Activated CD4-positive, alpha-beta T cell treated with anti-CD3 and anti-CD28 coated beads, Interleukin-2, amount 50 U/mL, for 24 hours (primary cell): ENCODE measurements around the gene GREM2.

Experiments used
- DNase-seq, 2 donors: peaks; one replicate each; pipeline ENCODE4 v3.0.0-alpha.2; 2020; ENCODE audit warnings: low read depth in 1 of 2, low spot score in 1 of 2

Gene GREM2

DNA sequence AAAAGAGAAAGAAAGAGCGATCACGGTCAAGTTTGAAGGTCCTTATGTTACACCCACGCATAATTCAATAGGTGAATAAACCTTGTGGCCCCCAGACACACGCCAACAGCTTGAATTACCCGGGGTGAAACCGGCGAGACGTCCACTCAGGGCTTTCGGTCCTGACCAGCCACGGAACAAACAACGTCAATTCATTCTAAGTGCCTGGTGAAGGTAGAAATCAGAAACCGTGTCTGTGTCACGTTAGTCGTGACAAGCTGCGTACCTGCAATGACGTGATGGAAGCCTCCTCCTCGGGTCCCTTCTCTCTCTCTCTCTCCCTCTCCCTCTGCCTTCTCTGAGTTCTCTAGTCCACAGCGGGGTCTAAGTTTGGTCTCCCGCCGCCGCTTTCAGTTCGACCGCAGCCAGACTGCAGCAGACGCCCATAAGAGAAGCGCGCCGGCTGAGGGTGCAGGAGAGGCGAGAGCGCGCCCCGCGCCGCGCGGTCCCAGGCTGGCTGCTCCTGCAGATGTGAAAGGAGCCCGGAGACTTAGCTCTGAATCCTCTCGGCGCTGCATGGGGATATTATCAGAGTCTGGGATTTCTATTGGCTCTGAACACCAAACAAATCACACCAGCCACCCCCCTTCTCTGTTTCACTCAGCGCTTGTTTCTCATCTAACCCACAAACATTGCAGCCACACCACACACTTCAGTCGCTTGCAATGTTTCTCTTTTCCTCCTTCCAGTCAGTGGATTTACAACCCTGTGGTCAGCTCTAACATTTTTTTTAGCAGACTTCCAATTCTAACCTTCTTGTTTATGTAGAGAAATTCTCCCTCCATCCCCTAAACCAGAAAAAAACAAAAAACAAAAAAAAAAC is at the start of gene GREM2:
GREM2 (minus strand) TSS at position 537 of the 862 bp plus-strand sequence. CDS start 118,680 bp downstream, outside the sequence.
- peak in 1 of 2 donors; percentile 4 for DNase-seq

DNA sequence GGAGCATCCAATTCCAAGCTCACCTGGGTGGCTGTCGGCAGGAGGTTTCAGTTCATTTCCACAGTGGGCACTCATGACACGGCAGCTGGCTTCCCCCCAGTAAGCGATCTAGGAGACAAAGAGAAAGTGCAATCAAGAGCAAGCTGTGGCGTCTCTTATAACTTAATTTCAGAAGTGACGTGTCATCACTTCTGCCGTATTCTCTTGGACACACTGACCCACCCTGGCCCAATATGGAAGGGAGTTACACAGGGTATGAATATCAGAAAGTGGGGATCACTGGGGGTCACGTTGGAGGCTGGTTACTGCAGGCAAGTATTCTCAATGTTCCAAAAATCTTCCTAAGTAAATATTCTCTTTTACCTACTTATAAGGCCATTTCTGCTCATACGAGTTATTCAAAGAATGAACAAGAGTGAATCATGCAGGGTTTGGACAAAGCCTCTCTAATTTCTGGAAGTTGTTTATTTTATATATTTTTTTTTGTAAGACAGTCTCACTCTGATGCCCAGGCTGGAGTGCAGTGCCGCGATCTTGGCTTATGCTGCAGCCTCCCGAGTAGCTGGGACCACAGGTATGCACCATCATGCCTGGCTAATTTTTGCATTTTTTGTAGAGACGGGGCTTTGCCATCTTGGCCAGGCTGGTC is 46.5 kb upstream of the GREM2 start:
- no peak for DNase-seq

DNA sequence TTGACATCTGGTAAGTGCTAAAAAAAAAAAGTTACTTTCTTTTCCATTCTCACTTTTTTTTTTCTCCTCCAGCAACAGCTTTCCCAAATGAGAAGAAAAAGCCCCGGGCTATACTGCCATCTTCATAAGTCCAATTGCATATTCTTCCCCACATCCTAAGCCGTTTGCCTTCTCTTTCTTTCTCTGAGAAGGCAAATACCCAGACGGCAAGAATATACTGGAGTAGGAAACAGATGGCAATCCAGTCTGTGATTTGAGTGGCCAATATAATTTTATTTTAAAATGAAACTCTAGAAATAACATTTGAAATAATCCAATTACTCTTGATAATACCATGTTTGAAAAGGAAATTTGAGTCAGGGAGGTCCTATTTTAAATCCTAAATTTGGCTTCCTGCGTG is 44.6 kb upstream of the GREM2 start:
- DNase-seq = no peak

DNA sequence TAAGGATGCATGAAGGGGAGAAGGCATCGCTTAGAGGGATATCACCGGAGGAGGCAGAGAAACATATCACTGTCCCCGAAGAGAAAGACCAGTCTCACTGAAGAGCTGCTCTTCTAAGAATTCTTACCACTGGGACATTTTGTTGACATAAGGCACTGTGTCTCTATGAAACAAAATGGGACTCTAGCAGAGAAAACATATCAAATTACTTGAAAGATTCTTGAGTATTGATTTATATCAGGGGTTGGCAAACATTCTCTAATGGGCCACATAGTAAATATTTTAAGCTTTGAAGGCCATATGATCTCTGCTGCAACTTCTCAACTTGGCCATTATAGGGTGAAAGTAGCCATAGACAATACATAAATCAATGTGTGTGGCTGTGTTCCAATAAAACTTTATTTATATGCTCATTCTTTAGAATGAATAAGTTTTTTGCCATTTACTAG is 41.0 kb upstream of the GREM2 start:
- DNase-seq = no peak

DNA sequence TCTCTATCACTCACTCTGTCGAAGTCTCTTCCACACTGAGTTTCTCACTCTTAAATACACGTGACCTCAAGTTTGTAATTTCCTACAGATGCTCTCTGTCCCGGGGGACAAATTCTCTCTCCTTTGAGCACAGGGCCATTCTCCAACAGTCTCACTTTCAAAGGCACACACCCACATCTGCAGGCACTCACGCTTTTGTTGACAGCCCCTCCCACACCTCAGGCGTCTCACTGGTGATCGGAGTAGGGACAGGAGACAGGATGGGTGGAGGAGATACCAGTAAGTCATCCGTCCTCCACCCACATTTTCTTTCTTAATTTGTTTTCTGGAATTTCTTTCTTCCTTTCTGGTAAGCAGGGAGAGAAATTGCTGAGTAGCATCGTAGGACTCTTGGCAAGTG is 40.6 kb upstream of the GREM2 start:
- DNase-seq = no peak

DNA sequence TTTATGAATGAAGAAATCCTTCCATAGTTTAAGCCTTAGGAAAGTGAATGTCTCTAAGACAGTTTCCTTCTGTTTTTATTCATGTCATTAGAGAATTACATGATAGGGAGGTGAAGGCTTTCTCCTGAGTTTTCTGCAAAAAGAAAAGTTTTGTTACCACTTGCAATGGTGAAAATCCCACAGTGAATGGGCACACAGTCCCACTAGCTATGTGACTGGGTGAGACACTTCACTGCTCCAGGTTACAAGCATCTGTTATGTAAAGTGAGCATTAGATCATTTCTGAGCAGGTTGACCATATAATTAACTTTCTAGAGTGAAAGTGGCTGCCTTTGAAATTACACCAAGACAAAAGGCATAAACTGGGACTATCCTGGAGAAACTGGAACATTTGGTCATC is 38.9 kb upstream of the GREM2 start:
- DNase-seq = no peak

DNA sequence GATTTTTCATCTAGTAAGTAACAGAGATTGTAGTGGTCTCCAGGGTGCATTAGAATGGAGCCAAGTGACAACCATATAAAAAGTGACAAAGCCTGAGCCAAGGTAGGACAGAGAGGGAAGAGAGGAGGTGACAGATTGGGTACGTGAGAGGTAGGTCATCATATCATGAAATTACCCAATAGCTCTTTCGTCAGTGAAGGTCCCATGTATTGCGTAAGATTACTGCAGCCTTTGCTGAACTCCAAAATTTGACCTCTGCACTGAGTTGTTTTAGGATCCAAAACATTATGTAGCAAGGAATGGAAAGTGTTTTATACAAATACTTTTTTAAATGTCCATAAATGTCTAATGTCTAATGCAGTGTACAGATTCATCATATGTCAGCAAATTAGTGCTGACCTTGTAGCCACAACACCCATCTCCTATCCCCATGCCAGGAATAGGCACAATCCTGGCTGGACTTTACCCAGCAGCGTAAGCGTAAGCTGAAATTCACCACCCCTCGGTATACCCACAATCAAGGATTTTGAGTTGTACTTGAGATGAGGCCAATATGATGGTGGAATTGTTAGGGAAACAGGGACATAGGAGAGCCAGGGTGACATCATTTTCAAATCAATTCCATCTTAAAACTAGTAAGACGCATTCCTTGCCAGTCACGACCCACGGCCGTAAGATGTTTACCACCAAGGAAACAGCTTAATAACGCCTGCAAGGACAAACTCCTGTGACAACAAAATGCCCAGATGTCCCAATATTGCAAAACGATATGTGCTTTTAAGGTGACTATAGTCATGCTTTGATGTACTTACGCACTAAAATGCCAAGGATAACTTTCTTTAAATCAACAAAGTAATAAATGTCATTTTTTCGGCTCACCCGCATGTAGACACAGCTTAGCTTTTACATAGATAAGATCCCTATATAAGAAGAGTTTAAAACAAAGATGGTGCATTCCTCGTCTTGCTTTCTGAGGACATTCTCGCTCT is 38.1 kb upstream of the GREM2 start:
- DNase-seq = no peak

DNA sequence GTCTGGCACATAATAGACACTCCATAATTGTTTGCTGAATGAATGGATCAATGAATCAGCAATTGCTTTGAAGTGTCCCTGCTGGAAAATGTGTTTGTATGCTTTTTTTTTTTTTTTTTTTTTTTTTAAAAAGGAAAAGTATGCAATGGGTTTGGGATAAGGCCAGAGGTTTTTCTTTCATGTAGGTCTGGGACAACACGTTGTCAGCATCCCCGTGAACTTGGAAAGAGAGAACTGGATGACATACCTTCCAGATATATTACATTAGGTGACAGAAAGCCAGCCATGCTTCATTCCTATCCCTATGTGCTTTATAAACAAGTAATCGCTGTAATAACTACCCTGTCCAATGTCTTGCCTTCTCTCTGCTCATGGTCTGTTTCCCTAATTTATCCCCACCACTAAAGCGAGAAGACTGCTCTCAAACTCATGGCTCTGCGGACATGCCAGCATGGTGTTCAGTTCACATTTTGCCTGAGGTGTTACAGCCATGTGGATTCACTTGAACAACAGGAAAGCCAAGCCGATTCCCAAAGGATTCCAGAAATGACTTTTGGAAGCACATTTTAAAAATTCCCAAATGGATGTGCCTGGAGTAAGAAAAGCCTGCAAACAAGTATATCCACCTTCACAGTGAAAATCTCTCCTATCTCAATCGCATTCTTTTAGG is 34.8 kb upstream of the GREM2 start:
- DNase-seq = no peak

DNA sequence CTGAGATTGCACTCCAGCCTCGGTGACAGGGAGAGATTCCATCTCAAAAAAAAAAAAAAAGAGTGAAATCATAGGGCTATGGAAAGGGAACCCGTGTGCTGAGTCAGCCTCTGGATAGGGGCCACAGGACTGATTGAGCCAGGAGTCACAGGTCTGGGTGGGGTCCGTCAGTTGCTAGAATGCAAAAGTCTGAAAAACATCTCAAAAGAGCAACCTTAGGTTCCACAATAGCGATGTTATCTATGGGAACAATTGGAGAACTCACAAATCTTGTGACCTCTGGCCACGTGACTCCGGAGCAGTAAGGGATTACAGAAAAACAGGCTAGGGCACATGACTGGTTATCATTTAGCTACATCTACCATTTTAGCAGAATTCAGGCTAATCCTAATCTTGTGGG is 32.8 kb upstream of the GREM2 start:
- DNase-seq = no peak

DNA sequence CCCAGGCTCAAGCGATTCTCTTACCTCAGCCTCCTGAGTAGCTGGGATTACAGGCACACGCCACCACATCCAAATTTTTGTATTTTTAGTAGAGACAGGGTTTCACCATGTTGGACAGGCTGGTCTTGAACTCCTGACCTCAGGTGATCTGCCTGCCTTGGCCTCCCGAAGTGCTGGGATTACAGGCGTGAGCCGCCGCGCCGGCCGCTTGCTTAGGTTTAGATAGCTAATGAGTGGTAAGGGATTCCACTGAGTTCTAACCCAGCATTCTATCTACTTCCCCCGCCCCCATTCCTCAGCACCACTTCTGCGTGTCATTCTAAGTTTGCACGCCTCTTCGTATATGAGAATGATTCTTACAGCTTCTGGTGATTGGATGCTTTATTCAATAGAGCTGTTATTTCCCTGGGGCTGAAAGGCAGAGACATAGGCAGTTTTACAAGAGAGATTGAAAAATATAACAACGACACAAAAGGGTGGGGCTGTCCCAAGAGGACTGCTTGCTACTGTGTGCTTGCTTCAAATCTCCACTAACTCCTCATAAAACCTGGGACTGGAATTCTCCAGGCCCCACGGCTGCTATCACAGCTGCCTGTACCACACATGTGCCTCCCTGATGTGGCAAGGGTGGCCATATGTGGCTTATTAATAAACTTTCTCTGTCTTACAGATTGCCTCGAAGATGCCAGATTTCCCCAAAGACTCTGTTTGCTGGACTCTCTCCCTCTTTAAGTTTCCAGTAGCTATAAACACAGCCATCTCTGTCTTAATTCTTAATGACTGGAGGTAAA is 23.7 kb upstream of the GREM2 start:
- no peak for DNase-seq

DNA sequence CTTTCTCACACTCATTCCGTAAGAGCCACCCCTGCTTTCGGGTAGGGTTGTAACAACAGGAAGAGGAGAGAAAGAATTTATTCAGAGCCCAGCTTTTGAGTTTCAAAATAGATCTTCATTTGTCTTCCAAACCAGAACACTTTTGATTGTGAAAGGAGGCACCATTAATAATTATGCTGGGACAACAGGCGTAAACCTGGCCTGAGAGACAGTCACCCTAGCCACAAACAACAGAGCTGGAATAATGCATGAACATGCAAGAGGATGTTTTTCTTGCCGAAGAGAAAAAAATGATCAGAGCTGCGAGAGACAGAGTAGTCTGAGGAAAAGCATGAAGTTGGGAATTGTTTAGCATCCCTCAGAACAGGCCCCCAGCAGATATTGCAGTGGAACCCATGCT is 18.5 kb upstream of the GREM2 start:
- no peak for DNase-seq

DNA sequence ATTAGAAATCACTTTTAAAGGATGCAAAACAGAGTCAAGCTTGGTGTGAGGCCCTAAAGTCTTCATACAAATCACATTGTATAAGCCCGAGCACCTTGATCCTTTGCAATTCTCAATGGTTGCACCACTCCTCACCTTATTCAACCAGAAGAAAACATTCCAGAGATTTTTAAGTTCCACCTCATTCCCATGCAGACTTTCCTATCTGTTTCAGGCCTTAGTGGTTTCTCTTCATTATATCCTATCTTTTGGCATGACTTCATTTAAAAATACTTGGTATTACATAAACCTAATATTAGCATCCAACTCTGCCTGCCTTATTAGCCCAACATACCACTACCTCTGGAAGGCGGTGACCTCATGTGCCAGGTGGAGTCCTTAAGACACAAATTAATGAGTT is 9.3 kb upstream of the GREM2 start:
- no peak for DNase-seq

DNA sequence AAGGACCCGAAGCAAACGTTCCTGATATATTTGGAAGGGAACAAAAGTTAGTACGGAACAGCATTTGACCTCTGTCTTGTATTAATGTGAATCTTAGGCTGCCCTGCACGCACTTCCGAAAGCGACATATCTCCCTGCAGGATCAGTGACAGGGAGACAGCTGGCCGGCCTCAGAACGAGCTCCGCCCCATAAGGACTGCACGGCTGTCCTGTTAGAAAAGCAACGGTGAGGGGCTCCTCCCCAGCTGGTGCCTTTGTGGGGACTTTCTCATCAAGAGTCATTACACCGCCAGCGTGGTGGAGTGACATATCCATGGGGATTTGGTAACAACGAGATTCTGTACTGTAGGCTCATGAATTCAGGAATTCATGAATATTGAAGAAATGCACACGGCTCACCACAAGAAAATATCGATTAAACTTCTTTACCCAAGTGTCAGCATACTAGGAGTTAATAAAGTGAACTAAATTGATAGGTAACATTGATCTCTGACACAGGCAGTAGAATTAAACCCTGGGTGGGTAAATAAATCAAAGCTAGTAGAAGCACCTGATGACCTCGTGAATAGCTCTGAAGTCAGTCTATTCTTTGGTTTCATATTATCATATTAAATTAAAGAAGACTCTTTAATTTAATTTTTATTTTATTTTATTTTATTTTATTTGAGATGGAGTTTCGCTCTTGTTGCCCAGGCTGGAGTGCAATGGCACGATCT is 8.1 kb upstream of the GREM2 start:
- no peak for DNase-seq

DNA sequence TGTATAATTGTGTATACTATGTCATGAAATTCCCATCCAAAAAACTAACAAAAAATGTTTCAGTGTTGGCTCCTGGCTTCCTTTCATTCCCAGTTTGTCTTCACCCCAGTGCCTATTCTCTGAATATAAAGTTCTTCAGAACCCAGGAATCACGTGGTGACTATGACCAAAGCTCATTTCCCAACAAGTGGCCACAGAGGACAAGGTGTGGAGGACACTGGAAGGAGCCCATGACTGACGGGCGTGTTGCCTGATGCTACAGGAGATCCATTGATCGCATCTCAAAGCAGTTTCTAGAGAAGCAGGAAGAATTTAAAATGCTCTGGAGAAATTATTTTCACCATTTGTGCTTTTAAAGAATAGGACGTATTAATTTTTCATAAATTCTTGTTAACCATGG is 7.4 kb upstream of the GREM2 start:
- no peak for DNase-seq

DNA sequence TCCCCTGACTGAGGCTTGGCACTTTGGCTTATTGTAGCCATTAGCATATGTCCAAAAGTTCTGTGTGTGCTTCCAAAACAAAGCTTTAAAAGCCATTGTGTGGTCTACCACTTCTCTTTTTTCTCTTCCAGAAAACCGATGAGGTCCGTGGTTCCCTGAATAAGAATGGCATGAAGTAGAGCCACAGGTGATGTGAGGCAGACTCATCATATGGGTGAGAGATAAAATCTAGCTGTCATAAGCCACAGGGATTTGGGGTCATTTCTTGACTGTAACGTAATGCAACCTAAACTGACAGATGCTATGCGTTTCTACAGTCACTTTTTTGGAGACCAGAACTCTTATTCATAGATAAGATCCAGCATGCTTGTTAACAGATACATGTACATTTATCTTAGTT is 7.0 kb upstream of the GREM2 start:
- no peak for DNase-seq

DNA sequence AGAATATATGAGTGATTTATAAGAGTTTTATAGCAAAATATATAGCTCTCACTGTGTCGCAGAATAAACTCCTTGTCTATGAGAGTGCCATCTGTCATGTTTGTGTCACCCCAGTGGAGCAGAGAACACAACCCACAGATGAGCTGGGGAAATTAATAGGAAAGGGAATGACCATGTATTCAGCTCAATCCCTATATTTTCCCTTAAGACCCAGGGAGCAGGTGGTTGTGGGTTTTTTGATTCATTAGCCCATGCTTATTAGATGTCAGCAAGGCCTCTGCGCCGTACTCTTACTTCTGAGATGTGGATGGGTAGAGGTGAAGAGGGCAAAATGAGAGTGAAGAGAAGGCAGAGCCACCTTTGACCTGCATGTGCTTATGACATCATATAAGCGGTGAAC is 4.1 kb upstream of the GREM2 start:
- no peak for DNase-seq

DNA sequence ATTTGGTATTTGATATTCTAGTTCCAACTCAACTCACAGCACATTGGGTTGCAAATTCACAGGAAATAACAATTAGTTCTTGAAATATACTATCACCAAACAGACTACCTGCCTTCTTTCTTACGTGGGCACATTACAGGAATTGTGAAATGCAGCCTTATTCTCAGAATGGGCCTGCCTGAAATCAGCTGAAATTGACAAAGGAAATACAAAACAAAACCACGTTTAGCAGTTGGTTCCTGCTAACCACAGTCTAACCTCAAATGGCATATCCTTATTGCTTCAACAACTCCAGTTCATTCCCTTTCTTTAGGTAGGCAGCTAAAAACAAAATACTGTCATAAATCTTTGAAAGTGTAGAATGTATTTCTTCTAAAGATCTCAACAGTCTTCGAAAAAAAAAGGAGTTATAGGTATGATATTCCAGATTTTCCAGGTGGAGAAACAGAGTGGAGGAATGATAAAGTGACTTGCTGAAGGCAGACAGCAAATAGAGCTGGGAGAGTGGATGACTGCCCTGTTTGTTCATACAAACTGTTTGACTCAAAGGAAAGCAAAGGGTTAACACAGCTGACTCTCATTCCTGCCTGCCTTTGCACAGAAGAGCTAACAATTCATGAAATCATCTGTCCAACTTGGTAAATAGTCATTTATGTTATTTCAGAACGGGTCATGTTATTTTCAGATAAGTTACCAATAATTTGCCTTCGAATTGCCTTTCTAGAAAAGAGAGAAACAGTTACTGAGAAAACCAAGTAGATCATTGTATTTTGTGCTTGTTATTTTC is 1.6 kb upstream of the GREM2 start:
- no peak for DNase-seq

DNA sequence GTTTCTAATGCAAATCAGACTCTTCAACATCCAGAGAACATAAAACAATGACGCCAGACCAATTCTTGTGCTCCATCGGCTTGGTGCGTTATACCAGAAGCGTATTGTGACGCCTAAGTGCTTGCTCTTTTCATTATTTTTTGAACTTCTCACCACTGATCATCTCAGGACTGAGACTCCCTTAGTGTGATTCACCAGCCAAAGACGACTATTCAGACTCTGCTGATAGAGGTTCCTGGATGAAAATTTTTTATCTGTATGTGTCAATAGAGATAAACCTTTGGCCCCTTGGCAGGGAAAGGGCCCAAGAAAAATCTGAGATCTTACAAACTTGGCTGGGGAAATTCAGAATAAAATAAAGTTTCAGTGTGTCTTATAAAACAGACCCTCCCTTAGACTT is 856 bp upstream of the GREM2 start:
- no peak for DNase-seq

DNA sequence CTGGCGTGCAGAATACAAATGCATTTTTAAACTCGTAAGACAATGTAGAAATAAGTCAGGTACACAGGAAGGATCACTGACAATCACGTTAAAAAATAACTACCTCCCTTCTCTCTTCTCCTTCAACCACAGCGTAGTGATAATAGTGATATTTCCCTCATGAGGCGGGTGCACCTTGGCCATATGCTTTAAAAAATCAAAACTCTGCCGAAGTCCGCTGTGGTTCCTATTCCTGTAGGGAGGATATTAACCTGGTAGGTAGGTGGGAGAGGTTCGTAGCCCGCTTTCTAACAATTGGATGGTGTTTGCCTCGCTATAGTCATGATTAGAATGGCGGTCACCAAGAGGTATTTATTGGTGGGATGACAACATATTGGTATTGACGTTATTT is 732 bp downstream of the GREM2 start:
- no peak for DNase-seq
